ENCODE results near the gene HNRNPL. TPM values are rescaled to one million over a fixed set of nuclear protein-coding genes. Genes with fewer than 3 reads are reported as not detected.
"Not testable (repeated sequence)": the region's sequence is repeated elsewhere in the genome, so short reads cannot be mapped to it uniquely, and the experiment has no call there.

Gene HNRNPL
- total RNA-seq, 2 experiments from 2014 or later = 457 to 464 TPM

GRCh38 chr19:38800577-38801347 is 49.0 kb downstream of the HNRNPL start:
- Mint-ChIP-seq H3K36me3 (ENCODE audit: low read depth) (no peaks in the 10 kb centered on the region), H3K4me3 (no peak overlapping the region), H3K27ac (no peak overlapping the region), H3K27me3 (peaks cover 3% of the 10 kb centered on the region), H3K4me1 (peaks cover 6% of the 10 kb centered on the region), H3K9me3 (no peaks in the 10 kb centered on the region)
- DNase-seq = no peak
- CTCF ChIA-PET = no interaction called here
- POLR2A ChIA-PET = interaction anchor here (1.1 to 1.2 kb wide), 2 partner anchors 10 to 41 kb away, joined by 3 read pairs; no protein-coding TSS in a partner anchor

GRCh38 chr19:38799104-38799503 is 50.7 kb downstream of the HNRNPL start:
- H3K27me3 Mint-ChIP-seq = peaks cover 9% of the 10 kb centered on the region
- H3K4me1 Mint-ChIP-seq = no peaks in the 10 kb centered on the region
- H3K4me3 Mint-ChIP-seq = no peak overlapping the region
- no peaks in the 10 kb centered on the region for H3K36me3 Mint-ChIP-seq (ENCODE audit: low read depth)
- no peaks in the 10 kb centered on the region for H3K9me3 Mint-ChIP-seq
- H3K27ac Mint-ChIP-seq = no peak overlapping the region
- POLR2A ChIA-PET = interaction anchor here (1.0 to 1.3 kb wide), 3 partner anchors 13 to 50 kb away, joined by 3 to 4 read pairs (median 3); partner anchors contain the start of genes HNRNPL and LGALS4
- DNase-seq = no peak
- CTCF ChIA-PET = interaction anchor here (0.7 kb wide), 1 partner anchor 15 kb away, joined by 3 read pairs; no protein-coding TSS in a partner anchor

GRCh38 chr19:38797781-38798180 is 52.0 kb downstream of the HNRNPL start:
- CTCF ChIA-PET; DNase-seq; POLR2A ChIA-PET; H3K9me3 Mint-ChIP-seq; H3K4me1 Mint-ChIP-seq; H3K4me3 Mint-ChIP-seq; H3K36me3 Mint-ChIP-seq (ENCODE audit: low read depth); H3K27ac Mint-ChIP-seq: not testable (repeated sequence)
- peaks cover 15% of the 10 kb centered on the region for H3K27me3 Mint-ChIP-seq

- H3K4me1 Mint-ChIP-seq = peaks cover 9% of the 10 kb centered on the region
- ChIA-PET CTCF (no interaction called here), POLR2A (no interaction called here)
- no peaks in the 10 kb centered on the region for H3K9me3 Mint-ChIP-seq
- no peak overlapping the region for H3K4me3 Mint-ChIP-seq
- H3K36me3 Mint-ChIP-seq (ENCODE audit: low read depth) = no peaks in the 10 kb centered on the region
- H3K27ac Mint-ChIP-seq = no peak overlapping the region
- no peak for DNase-seq
- H3K27me3 Mint-ChIP-seq = peaks cover 15% of the 10 kb centered on the region
These were observed 53.6 kb downstream of the HNRNPL start for GRCh38 chr19:38796154-38796553.

GRCh38 chr19:38795549-38795948 is 54.2 kb downstream of the HNRNPL start:
- ChIA-PET CTCF (interaction anchor here (0.6 kb wide), 1 partner anchor 136 kb away, joined by 3 read pairs; no protein-coding TSS in a partner anchor), POLR2A (no interaction called here)
- peaks cover 15% of the 10 kb centered on the region for H3K27me3 Mint-ChIP-seq

GRCh38 chr19:38793671-38794070 is 56.1 kb downstream of the HNRNPL start:
- CTCF ChIA-PET = interaction anchor here (1.0 to 1.9 kb wide), 2 partner anchors 24 to 136 kb away, joined by 5 to 6 read pairs; partner anchors contain the start of genes MRPS12 and SARS2
- H3K27me3 Mint-ChIP-seq = peaks cover 15% of the 10 kb centered on the region
- H3K27ac Mint-ChIP-seq = no peak overlapping the region
- POLR2A ChIA-PET = no interaction called here
- no peaks in the 10 kb centered on the region for H3K9me3 Mint-ChIP-seq
- peaks cover 9% of the 10 kb centered on the region for H3K4me1 Mint-ChIP-seq
- DNase-seq = no peak
- H3K4me3 Mint-ChIP-seq = no peak overlapping the region
- no peaks in the 10 kb centered on the region for H3K36me3 Mint-ChIP-seq (ENCODE audit: low read depth)

More at GRCh38 chr19:38795549-38795948, 54.2 kb downstream of the HNRNPL start:
- Mint-ChIP-seq H3K4me1 (peaks cover 9% of the 10 kb centered on the region), H3K9me3 (no peaks in the 10 kb centered on the region), H3K36me3 (ENCODE audit: low read depth) (no peaks in the 10 kb centered on the region), H3K27ac (no peak overlapping the region), H3K4me3 (no peak overlapping the region)
- no peak for DNase-seq

GRCh38 chr19:38793177-38793576 is 56.6 kb downstream of the HNRNPL start:
- DNase-seq = no peak
- Mint-ChIP-seq H3K4me1 (peaks cover 9% of the 10 kb centered on the region), H3K4me3 (peak overlapping the region; percentile 45), H3K9me3 (no peaks in the 10 kb centered on the region), H3K27ac (no peak overlapping the region), H3K27me3 (peaks cover 15% of the 10 kb centered on the region), H3K36me3 (ENCODE audit: low read depth) (no peaks in the 10 kb centered on the region)
- ChIA-PET CTCF (interaction anchor here (1.0 to 1.2 kb wide), 2 partner anchors 12 to 18 kb away, joined by 3 to 4 read pairs; no protein-coding TSS in a partner anchor), POLR2A (interaction anchor here (1.0 kb wide), 2 partner anchors 23 to 59 kb away, joined by 3 to 5 read pairs; no protein-coding TSS in a partner anchor)

- Mint-ChIP-seq H3K4me1 (peaks cover 9% of the 10 kb centered on the region), H3K27ac (no peak overlapping the region), H3K4me3 (peak overlapping the region; percentile 45), H3K36me3 (ENCODE audit: low read depth) (no peaks in the 10 kb centered on the region), H3K9me3 (no peaks in the 10 kb centered on the region), H3K27me3 (peaks cover 15% of the 10 kb centered on the region)
- ChIA-PET CTCF (interaction anchor here (1.0 to 1.2 kb wide), 2 partner anchors 12 to 17 kb away, joined by 3 to 4 read pairs; no protein-coding TSS in a partner anchor), POLR2A (interaction anchor here (1.0 kb wide), 2 partner anchors 23 to 60 kb away, joined by 3 to 5 read pairs; no protein-coding TSS in a partner anchor)
- DNase-seq = peak; percentile 34
These were observed 57.3 kb downstream of the HNRNPL start for GRCh38 chr19:38792250-38793111.

GRCh38 chr19:38791451-38792064 is 58.2 kb downstream of the HNRNPL start:
- H3K36me3 Mint-ChIP-seq (ENCODE audit: low read depth); H3K9me3 Mint-ChIP-seq; H3K27ac Mint-ChIP-seq; CTCF ChIA-PET; H3K4me3 Mint-ChIP-seq; POLR2A ChIA-PET; DNase-seq; H3K4me1 Mint-ChIP-seq: not testable (repeated sequence)
- peaks cover 15% of the 10 kb centered on the region for H3K27me3 Mint-ChIP-seq

GRCh38 chr19:38790507-38791403 is 59.0 kb downstream of the HNRNPL start:
- POLR2A ChIA-PET, H3K27ac Mint-ChIP-seq, CTCF ChIA-PET: not testable (repeated sequence)

GRCh38 chr19:38788478-38789243 is 61.1 kb downstream of the HNRNPL start, which contains the start of gene LGALS7B:
LGALS7B (plus strand) TSS chr19:38789200; CDS start chr19:38789227, 27 bp downstream.
- no peak for DNase-seq
- CTCF ChIA-PET = no interaction called here
- no peaks in the 10 kb centered on the region for H3K9me3 Mint-ChIP-seq
- no peaks in the 10 kb centered on the region for H3K36me3 Mint-ChIP-seq (ENCODE audit: low read depth)
- H3K27ac Mint-ChIP-seq = no peak within 1 kb of the TSS
- H3K4me1 Mint-ChIP-seq = peaks cover 10% of the 10 kb centered on the region
- H3K27me3 Mint-ChIP-seq = peaks cover 4% of the 10 kb centered on the region
- POLR2A ChIA-PET = no interaction called here
- H3K4me3 Mint-ChIP-seq = no peak within 1 kb of the TSS

More at GRCh38 chr19:38790507-38791403, 59.0 kb downstream of the HNRNPL start:
- H3K4me1 Mint-ChIP-seq; H3K9me3 Mint-ChIP-seq; DNase-seq; H3K36me3 Mint-ChIP-seq (ENCODE audit: low read depth); H3K4me3 Mint-ChIP-seq: not testable (repeated sequence)
- H3K27me3 Mint-ChIP-seq = peaks cover 12% of the 10 kb centered on the region

Measured in activated CD4-positive, alpha-beta memory T cell treated with anti-CD3 and anti-CD28 coated beads, Interleukin-2, amount 10 ng/mL, durations not matched to agents 7 days and 5 days (primary cell).